GM23338 (cell line): Measurements from ENCODE around the gene LMBR1L. TPM values are rescaled to one million over a fixed set of nuclear protein-coding genes. Genes with fewer than 3 reads are reported as not detected.

Experiments used
- ATAC-seq: fragments of 200-7000 bp; cut with Tn5 transposase; 3 replicates; pipeline ENCODE4 v1.9.1; 2020
- DNase-seq: peaks from one replicate; pipeline ENCODE4 v3.0.0-alpha.2; 2015; ENCODE audit warnings: low spot score
- H2AFZ ChIP-seq: fragments of 200-600 bp; sonication (generic); 2 replicates; pipeline ENCODE4 v1.8.0; 2016; ENCODE audit warnings: antibody characterized with exemption, mild to moderate bottlenecking, moderate library complexity
- H3F3A ChIP-seq: fragments of 200-600 bp; sonication (generic); replicated peaks from 2 replicates; pipeline ENCODE4 v1.8.0; 2017; ENCODE audit warnings: antibody characterized with exemption, mixed run types, low read depth
- H3K27ac ChIP-seq: fragments of 200-600 bp; sonication (generic); 2 replicates; pipeline ENCODE4 v1.6.1; 2016; ENCODE audit warnings: low read depth
- H3K27me3 ChIP-seq: fragments of 200-600 bp; sonication (generic); 2 replicates; pipeline ENCODE4 v1.8.0; 2016; ENCODE audit warnings: mild to moderate bottlenecking, mixed run types, moderate library complexity; ENCODE audit not compliant: insufficient read depth
- H3K36me3 ChIP-seq: fragments of 200-600 bp; sonication (generic); 2 replicates; pipeline ENCODE4 v1.8.0; 2016; ENCODE audit warnings: mild to moderate bottlenecking; ENCODE audit not compliant: insufficient read depth
- H3K4me1 ChIP-seq: fragments of 200-600 bp; sonication (generic); 2 replicates; pipeline ENCODE4 v1.8.0; 2016; ENCODE audit warnings: mild to moderate bottlenecking, moderate library complexity; ENCODE audit not compliant: insufficient read depth
- H3K4me2 ChIP-seq: fragments of 200-600 bp; sonication (generic); 2 replicates; pipeline ENCODE4 v1.7.1; 2017; ENCODE audit warnings: mixed run types
- H3K4me3 ChIP-seq: fragments of 200-600 bp; sonication (generic); 2 replicates; pipeline ENCODE4 v1.6.1; 2016; ENCODE audit warnings: mixed run types
- H3K79me2 ChIP-seq: fragments of 200-600 bp; sonication (generic); replicated peaks from 2 replicates; pipeline ENCODE4 v1.8.0; 2017; ENCODE audit warnings: mild to moderate bottlenecking; ENCODE audit not compliant: insufficient read depth
- H3K9me2 ChIP-seq: fragments of 200-600 bp; sonication (generic); 2 replicates; pipeline ENCODE4 v1.8.0; 2017; ENCODE audit not compliant: insufficient read depth
- H4K20me1 ChIP-seq: fragments of 200-600 bp; sonication (generic); replicated peaks from 2 replicates; pipeline ENCODE4 v1.8.0; 2017; ENCODE audit warnings: mild to moderate bottlenecking; ENCODE audit not compliant: insufficient read depth
- H3K27ac Mint-ChIP-seq: 2 replicates; pipeline ENCODE4 v1.8.0; 2020; ENCODE audit warnings: inconsistent platforms, mild to moderate bottlenecking, moderate library complexity, mixed read lengths
- H3K27me3 Mint-ChIP-seq: 3 replicates; pipeline ENCODE4 v1.8.0; 2022; ENCODE audit warnings: low read depth, mild to moderate bottlenecking, moderate library complexity, mixed read lengths, inconsistent platforms; ENCODE audit not compliant: insufficient read depth, poor library complexity
- H3K36me3 Mint-ChIP-seq: 3 replicates; pipeline ENCODE4 v1.8.0; 2021; ENCODE audit warnings: low read depth, mild to moderate bottlenecking, inconsistent platforms, moderate library complexity, mixed read lengths
- H3K4me1 Mint-ChIP-seq: 3 replicates; pipeline ENCODE4 v1.8.0; 2020; ENCODE audit warnings: mild to moderate bottlenecking, inconsistent platforms, mixed read lengths
- H3K4me3 Mint-ChIP-seq: 3 replicates; pipeline ENCODE4 v1.8.0; 2021; ENCODE audit warnings: moderate library complexity, mild to moderate bottlenecking, inconsistent platforms, mixed read lengths
- H3K9me3 Mint-ChIP-seq: 3 replicates; pipeline ENCODE4 v1.8.0; 2020; ENCODE audit warnings: moderate library complexity, mild to moderate bottlenecking, inconsistent platforms, mixed read lengths
- CREB1 ChIP-seq: fragments of 250-450 bp; sonication (Bioruptor Pico); IDR thresholded peaks from 2 replicates; pipeline ENCODE4 v1.5.0; 2020; ENCODE audit warnings: low read depth, mild to moderate bottlenecking, moderate library complexity
- JUNB ChIP-seq: IDR thresholded peaks from one replicate; pipeline ENCODE4 v1.6.1; 2016; ENCODE audit warnings: antibody characterized with exemption; ENCODE audit not compliant: unreplicated experiment
- POLR2AphosphoS5 ChIP-seq: IDR thresholded peaks from 2 replicates; pipeline ENCODE4 v1.6.1; 2016; ENCODE audit warnings: antibody characterized with exemption, low read depth
- REST ChIP-seq: IDR thresholded peaks from one replicate; pipeline ENCODE4 v1.6.1; 2018; ENCODE audit warnings: antibody characterized with exemption; ENCODE audit not compliant: unreplicated experiment
- ZNF331 ChIP-seq: fragments of 250-450 bp; sonication (Bioruptor Pico); IDR thresholded peaks from 2 replicates; pipeline ENCODE4 v1.5.0; 2020; ENCODE audit warnings: low read depth, mild to moderate bottlenecking, moderate library complexity
- ZNF462 ChIP-seq: fragments of 250-450 bp; sonication (Bioruptor Pico); IDR thresholded peaks from 2 replicates; pipeline ENCODE4 v1.5.0; 2020; ENCODE audit warnings: mild to moderate bottlenecking, moderate library complexity
- polyA plus RNA-seq: library from polyadenylated mRNA; unstranded; fragments of >200 nt; fragmentation: Nextera tagmentation; extraction: Ambion mirVana; gene quantifications from 2 replicates; pipeline ENCODE4 v1.2.1, GENCODE V29; 2016
- total RNA-seq: library from RNA; depleted of rRNA; stranded (reverse); fragments of >200 nt; shearing (Covaris generic); gene quantifications from 2 replicates; pipeline ENCODE4 v1.2.3, GENCODE V29; 2014

LMBR1L gene
- total and polyA plus RNA-seq, 2 experiments from 2014 or later, result 19.8 to 57.0 TPM

DNA sequence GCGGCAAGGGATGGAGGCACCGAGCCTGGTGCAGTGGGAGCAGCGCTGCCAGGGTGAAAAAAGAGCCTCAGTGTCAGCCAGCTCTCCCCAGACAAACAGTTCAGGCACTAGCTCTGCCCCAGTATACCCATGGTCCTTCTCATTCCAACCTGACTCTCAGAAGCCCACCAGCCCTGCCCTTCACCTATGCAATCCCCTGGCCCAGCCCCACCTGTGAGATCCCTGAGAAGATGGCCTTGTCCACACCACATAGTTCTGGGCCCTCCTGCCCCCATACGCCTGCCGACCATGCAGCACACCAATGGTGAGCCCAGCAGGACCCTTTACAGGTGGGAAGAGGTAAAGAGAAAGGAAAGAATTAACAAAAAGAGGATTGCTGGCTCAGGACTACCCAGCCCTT, 56.6 kb downstream of the LMBR1L start (continued):
- no peak for TF ChIP-seq ZNF462 (CRISPR knock-in tag)

GRCh38 chr12:49052451-49053208, 58.0 kb downstream of the LMBR1L start:
- Histone ChIP-seq H3K4me1 (peaks cover 15% of the 10 kb centered on the region), H4K20me1 (peaks cover 60% of the 10 kb centered on the region), H3K27me3 (no peaks in the 10 kb centered on the region), H3F3A (no peaks in the 10 kb centered on the region), H3K27ac (no peak overlapping the region), H3K36me3 (peaks cover 33% of the 10 kb centered on the region), H2AFZ (no peak overlapping the region), H3K79me2 (peaks cover 42% of the 10 kb centered on the region), H3K9me2 (no peaks in the 10 kb centered on the region), H3K4me2 (no peak overlapping the region), H3K4me3 (no peak overlapping the region)
- Mint-ChIP-seq H3K36me3 (peaks cover 82% of the 10 kb centered on the region), H3K27ac (no peak overlapping the region), H3K4me1 (peaks cover 27% of the 10 kb centered on the region), H3K9me3 (no peaks in the 10 kb centered on the region; the same call in 2 of the 3 replicates), H3K4me3 (no peak overlapping the region), H3K27me3 (peaks cover 11% of the 10 kb centered on the region)
- DNase-seq (no peak), ATAC-seq (no peak)
- TF ChIP-seq JUNB, result no peak
- no peak for TF ChIP-seq POLR2AphosphoS5
- no peak for TF ChIP-seq REST
- TF ChIP-seq ZNF331, result no peak
- TF ChIP-seq CREB1 (CRISPR knock-in tag), result no peak
